ENCODE data around the gene BAHCC1.

BAHCC1 gene

DNA sequence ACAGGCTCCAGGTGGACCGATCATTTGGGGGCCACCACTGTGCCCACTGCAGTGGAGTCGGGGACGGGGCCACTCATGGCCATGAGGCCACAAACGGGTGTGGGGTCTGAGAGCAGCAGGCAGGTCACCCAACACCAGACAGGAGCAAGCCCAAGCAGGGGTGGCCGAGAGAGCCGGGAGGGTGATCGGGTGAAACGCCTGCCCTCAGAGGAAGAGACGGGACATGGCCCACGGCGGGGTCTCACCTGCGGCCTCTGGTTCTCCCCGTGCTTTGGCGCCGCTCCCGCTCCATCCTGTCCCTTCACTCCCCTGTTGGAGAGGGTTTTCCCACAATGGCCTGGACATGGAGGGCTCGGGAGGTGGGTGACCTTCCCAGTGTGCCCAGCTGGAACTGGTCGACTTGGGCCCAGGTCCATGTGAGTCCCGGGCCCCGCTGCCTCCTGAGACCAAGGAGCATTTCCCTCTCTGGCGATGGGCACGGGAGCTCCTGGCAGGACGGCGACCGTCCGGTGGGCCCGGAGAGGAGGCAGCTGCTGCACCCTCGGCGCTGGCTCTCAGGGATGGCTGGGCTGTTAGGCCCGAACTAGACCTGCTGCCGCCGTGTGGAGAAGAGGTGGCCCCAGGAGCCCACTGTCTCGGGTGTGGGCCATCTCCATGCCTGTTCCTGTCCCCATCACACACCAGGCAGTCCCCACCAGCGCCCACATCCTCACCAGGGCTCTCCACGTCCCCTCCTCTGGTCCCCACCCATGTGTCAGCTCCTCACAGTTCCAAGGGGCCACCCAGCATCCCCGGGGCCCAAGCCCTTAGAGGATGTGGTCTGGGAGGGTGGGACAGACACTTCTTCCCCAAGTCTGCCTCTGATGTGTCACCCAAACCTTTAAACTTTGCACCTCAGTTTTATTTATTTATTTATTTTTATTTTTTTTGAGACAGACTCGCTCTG lies 13.4 kb upstream of the BAHCC1 start:
- Histone ChIP-seq H2BK120ac (ENCODE audit: insufficient read depth, low read length, poor library complexity) (no peak overlapping the region), H2BK5ac (ENCODE audit: low read depth, low read length, poor library complexity) (no peak overlapping the region), H3K79me1 (ENCODE audit: low read length) (peaks cover under 1% of the 10 kb centered on the region), H3K4me2 (ENCODE audit: low read length) (no peak overlapping the region), H3K36me3 (ENCODE audit: control insufficient read depth in 1 of 2, insufficient read depth in 2 of 2, low read length in 2 of 2) (no peaks in the 10 kb centered on the region), H3K18ac (ENCODE audit: low read length) (no peak overlapping the region), H2BK12ac (ENCODE audit: low read length) (no peak overlapping the region), H3K9me3 (ENCODE audit: insufficient read depth, low read depth, low read length) (no peaks in the 10 kb centered on the region), H3K14ac (ENCODE audit: low read length) (no peak overlapping the region), H4K91ac (ENCODE audit: low read depth, low read length) (no peak overlapping the region), H2AK5ac (ENCODE audit: low read length) (no peak overlapping the region), H4K12ac (ENCODE audit: low read depth, low read length) (no peak overlapping the region), H3K4me1 (ENCODE audit: control insufficient read depth in 1 of 2, insufficient read depth in 2 of 2, low read length in 2 of 2) (no peaks in the 10 kb centered on the region), H3K4me3 (ENCODE audit: low read depth, low read length) (no peak overlapping the region), H3K27me3 (ENCODE audit: insufficient read depth, low read length) (peaks cover 8% of the 10 kb centered on the region), H3K9ac (ENCODE audit: low read length) (no peak overlapping the region), H3K4ac (ENCODE audit: low read depth, low read length) (no peak overlapping the region), H4K8ac (ENCODE audit: low read depth, low read length) (no peak overlapping the region), H3K23ac (ENCODE audit: low read length) (no peak overlapping the region), H3K27ac (ENCODE audit: low read depth, low read length) (no peak overlapping the region), H3K79me2 (ENCODE audit: control insufficient read depth, insufficient read depth, low read length, poor library complexity) (peaks cover under 1% of the 10 kb centered on the region), H2AFZ (ENCODE audit: insufficient read depth, low read length, poor library complexity) (no peak overlapping the region)
- DNase-seq, result no peak
- no CpG with 5 or more reads among the region's 37 CpGs for WGBS (ENCODE audit: extremely low coverage, insufficient coverage, insufficient read length)

- H2BK12ac ChIP-seq (ENCODE audit: low read length), result no peak overlapping the region
- no peak overlapping the region for H4K12ac ChIP-seq (ENCODE audit: low read depth, low read length)
- no peak overlapping the region for H3K4ac ChIP-seq (ENCODE audit: low read depth, low read length)
- no peak overlapping the region for H3K18ac ChIP-seq (ENCODE audit: low read length)
- H3K4me2 ChIP-seq (ENCODE audit: low read length), result no peak overlapping the region
- no peaks in the 10 kb centered on the region for H3K36me3 ChIP-seq (ENCODE audit: control insufficient read depth in 1 of 2, insufficient read depth in 2 of 2, low read length in 2 of 2)
- no peak overlapping the region for H2AK5ac ChIP-seq (ENCODE audit: low read length)
- no peak for DNase-seq
- H3K79me1 ChIP-seq (ENCODE audit: low read length), result peaks cover 4% of the 10 kb centered on the region
- WGBS (ENCODE audit: extremely low coverage, insufficient coverage, insufficient read length), result no CpG with 5 or more reads among the region's 6 CpGs
- H3K14ac ChIP-seq (ENCODE audit: low read length), result no peak overlapping the region
- H2AFZ ChIP-seq (ENCODE audit: insufficient read depth, low read length, poor library complexity), result no peak overlapping the region
- no peak overlapping the region for H4K8ac ChIP-seq (ENCODE audit: low read depth, low read length)
- no peak overlapping the region for H3K4me3 ChIP-seq (ENCODE audit: low read depth, low read length)
- no peak overlapping the region for H3K23ac ChIP-seq (ENCODE audit: low read length)
- H3K9ac ChIP-seq (ENCODE audit: low read length), result no peak overlapping the region
- no peak overlapping the region for H2BK5ac ChIP-seq (ENCODE audit: low read depth, low read length, poor library complexity)
- no peak overlapping the region for H2BK120ac ChIP-seq (ENCODE audit: insufficient read depth, low read length, poor library complexity)
- peaks cover 0 to 3% of the 10 kb centered on the region in 2 experiments for H3K4me1 ChIP-seq (ENCODE audit: control insufficient read depth in 1 of 2, insufficient read depth in 2 of 2, low read length in 2 of 2)
- H4K91ac ChIP-seq (ENCODE audit: low read depth, low read length), result no peak overlapping the region
- peaks cover 14% of the 10 kb centered on the region for H3K27me3 ChIP-seq (ENCODE audit: insufficient read depth, low read length)
- no peak overlapping the region for H3K27ac ChIP-seq (ENCODE audit: low read depth, low read length)
- peaks cover 3% of the 10 kb centered on the region for H3K79me2 ChIP-seq (ENCODE audit: control insufficient read depth, insufficient read depth, low read length, poor library complexity)
- no peaks in the 10 kb centered on the region for H3K9me3 ChIP-seq (ENCODE audit: insufficient read depth, low read depth, low read length)
Measured at GRCh38 chr17:81382851-81383250, 12.4 kb upstream of the BAHCC1 start.

- Histone ChIP-seq H2AK5ac (ENCODE audit: low read length) (no peak overlapping the region), H4K91ac (ENCODE audit: low read depth, low read length) (no peak overlapping the region)
Measured at GRCh38 chr17:81383504-81384421, 11.5 kb upstream of the BAHCC1 start.

GRCh38 chr17:81384929-81385319 lies 10.3 kb upstream of the BAHCC1 start:
- Histone ChIP-seq H3K9me3 (ENCODE audit: insufficient read depth, low read depth, low read length) (peaks cover 3% of the 10 kb centered on the region), H4K12ac (ENCODE audit: low read depth, low read length) (no peak overlapping the region), H3K14ac (ENCODE audit: low read length) (no peak overlapping the region), H3K9ac (ENCODE audit: low read length) (no peak overlapping the region), H4K91ac (ENCODE audit: low read depth, low read length) (no peak overlapping the region), H3K4me3 (ENCODE audit: low read depth, low read length) (no peak overlapping the region), H3K79me2 (ENCODE audit: control insufficient read depth, insufficient read depth, low read length, poor library complexity) (peaks cover 3% of the 10 kb centered on the region), H3K36me3 (ENCODE audit: control insufficient read depth in 1 of 2, insufficient read depth in 2 of 2, low read length in 2 of 2) (no peaks in the 10 kb centered on the region), H2AK5ac (ENCODE audit: low read length) (no peak overlapping the region), H2BK120ac (ENCODE audit: insufficient read depth, low read length, poor library complexity) (no peak overlapping the region), H3K27ac (ENCODE audit: low read depth, low read length) (no peak overlapping the region), H3K4me2 (ENCODE audit: low read length) (no peak overlapping the region), H4K8ac (ENCODE audit: low read depth, low read length) (no peak overlapping the region), H2AFZ (ENCODE audit: insufficient read depth, low read length, poor library complexity) (no peak overlapping the region), H3K79me1 (ENCODE audit: low read length) (peaks cover 4% of the 10 kb centered on the region), H3K18ac (ENCODE audit: low read length) (no peak overlapping the region), H3K4me1 (ENCODE audit: control insufficient read depth in 1 of 2, insufficient read depth in 2 of 2, low read length in 2 of 2) (peaks cover 9% of the 10 kb centered on the region in 2 experiments), H3K27me3 (ENCODE audit: insufficient read depth, low read length) (peaks cover 17% of the 10 kb centered on the region), H3K4ac (ENCODE audit: low read depth, low read length) (no peak overlapping the region), H2BK5ac (ENCODE audit: low read depth, low read length, poor library complexity) (no peak overlapping the region), H2BK12ac (ENCODE audit: low read length) (no peak overlapping the region), H3K23ac (ENCODE audit: low read length) (no peak overlapping the region)
- no CpG with 5 or more reads among the region's 7 CpGs for WGBS (ENCODE audit: extremely low coverage, insufficient coverage, insufficient read length)
- no peak for DNase-seq

More at GRCh38 chr17:81383504-81384421, 11.5 kb upstream of the BAHCC1 start:
- H3K79me1 ChIP-seq (ENCODE audit: low read length), result peaks cover 4% of the 10 kb centered on the region
- H3K14ac ChIP-seq (ENCODE audit: low read length), result no peak overlapping the region
- no peak overlapping the region for H3K9ac ChIP-seq (ENCODE audit: low read length)
- peaks cover 3% of the 10 kb centered on the region for H3K9me3 ChIP-seq (ENCODE audit: insufficient read depth, low read depth, low read length)
- no peak overlapping the region for H3K4me3 ChIP-seq (ENCODE audit: low read depth, low read length)
- H3K4me1 ChIP-seq (ENCODE audit: control insufficient read depth in 1 of 2, insufficient read depth in 2 of 2, low read length in 2 of 2), result peaks cover 3 to 7% of the 10 kb centered on the region in 2 experiments
- H2BK120ac ChIP-seq (ENCODE audit: insufficient read depth, low read length, poor library complexity), result no peak overlapping the region
- no CpG with 5 or more reads among the region's 32 CpGs for WGBS (ENCODE audit: extremely low coverage, insufficient coverage, insufficient read length)
- peaks cover 17% of the 10 kb centered on the region for H3K27me3 ChIP-seq (ENCODE audit: insufficient read depth, low read length)
- H4K12ac ChIP-seq (ENCODE audit: low read depth, low read length), result no peak overlapping the region
- no peak overlapping the region for H2BK5ac ChIP-seq (ENCODE audit: low read depth, low read length, poor library complexity)
- no peak overlapping the region for H3K4me2 ChIP-seq (ENCODE audit: low read length)
- no peak overlapping the region for H3K4ac ChIP-seq (ENCODE audit: low read depth, low read length)
- H3K23ac ChIP-seq (ENCODE audit: low read length), result no peak overlapping the region
- no peak overlapping the region for H4K8ac ChIP-seq (ENCODE audit: low read depth, low read length)
- H3K18ac ChIP-seq (ENCODE audit: low read length), result no peak overlapping the region
- H3K36me3 ChIP-seq (ENCODE audit: control insufficient read depth in 1 of 2, insufficient read depth in 2 of 2, low read length in 2 of 2), result no peaks in the 10 kb centered on the region
- no peak overlapping the region for H2AFZ ChIP-seq (ENCODE audit: insufficient read depth, low read length, poor library complexity)
- peaks cover 3% of the 10 kb centered on the region for H3K79me2 ChIP-seq (ENCODE audit: control insufficient read depth, insufficient read depth, low read length, poor library complexity)
- no peak overlapping the region for H3K27ac ChIP-seq (ENCODE audit: low read depth, low read length)
- no peak overlapping the region for H2BK12ac ChIP-seq (ENCODE audit: low read length)
- DNase-seq, result no peak

All from trophoblast cell (in vitro differentiated cells and primary cell).